Loucy (cell line): ENCODE data around the gene CALR.

Source experiments
- EZH2phosphoT487 ChIP-seq: fragments of 200-600 bp; IDR thresholded peaks from 2 replicates; pipeline ENCODE4 v1.6.1; 2018; ENCODE audit warnings: antibody characterized with exemption, mild to moderate bottlenecking, moderate library complexity, borderline replicate concordance
- TF ChIP-seq, protein P1 (sequence below): fragments of 200-600 bp; sonication (generic); conservative IDR thresholded peaks from 2 replicates; pipeline ENCODE4 v1.5.1; 2014; ENCODE audit warnings: mild to moderate bottlenecking, antibody characterized with exemption, low read length

DNA sequence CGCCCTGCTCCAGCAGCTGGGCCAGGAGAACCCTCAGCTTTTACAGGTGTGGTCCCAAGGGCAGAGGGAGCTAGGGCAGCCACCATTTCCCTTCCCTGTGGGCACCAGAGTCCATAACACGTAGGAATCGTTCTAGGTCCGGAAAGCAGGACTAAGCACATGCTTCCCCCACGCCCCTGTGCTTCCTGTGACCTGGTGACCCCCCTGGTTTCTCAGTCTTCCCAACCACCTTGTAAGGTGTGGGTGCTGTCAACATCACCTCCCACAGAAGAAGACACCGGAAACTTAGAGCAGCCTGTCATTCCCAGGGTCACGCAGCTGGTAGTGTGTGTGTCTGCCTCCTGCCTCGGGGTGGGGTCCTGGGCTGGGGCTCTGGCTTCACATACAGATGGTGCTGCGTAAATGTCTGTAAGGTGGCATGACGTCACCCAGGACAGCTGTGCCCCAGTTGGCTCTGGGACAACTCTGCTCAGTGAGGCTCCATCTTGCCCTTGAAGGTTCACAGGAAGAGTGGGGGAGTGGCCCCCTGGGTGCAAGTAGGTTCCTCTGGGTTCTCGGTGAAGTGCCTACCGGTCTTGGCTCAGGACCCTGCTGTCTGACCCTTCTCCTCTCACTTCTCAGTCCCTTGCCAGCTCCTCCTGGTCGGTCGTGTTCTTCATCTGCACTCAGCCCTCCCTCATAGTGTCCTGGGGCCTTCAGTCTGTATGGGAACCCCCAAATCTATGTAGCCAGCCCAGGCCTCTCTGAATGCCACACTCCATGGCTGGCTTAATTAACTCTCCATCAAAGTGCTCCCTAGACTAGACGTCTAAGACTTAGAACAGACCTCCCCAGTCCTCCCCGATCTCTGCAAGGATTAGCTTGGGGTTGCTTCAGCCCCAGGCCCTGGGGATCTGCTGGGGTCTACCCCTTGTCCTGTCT lies 11.2 kb downstream of the CALR start:
- TF ChIP-seq, protein P1, sequence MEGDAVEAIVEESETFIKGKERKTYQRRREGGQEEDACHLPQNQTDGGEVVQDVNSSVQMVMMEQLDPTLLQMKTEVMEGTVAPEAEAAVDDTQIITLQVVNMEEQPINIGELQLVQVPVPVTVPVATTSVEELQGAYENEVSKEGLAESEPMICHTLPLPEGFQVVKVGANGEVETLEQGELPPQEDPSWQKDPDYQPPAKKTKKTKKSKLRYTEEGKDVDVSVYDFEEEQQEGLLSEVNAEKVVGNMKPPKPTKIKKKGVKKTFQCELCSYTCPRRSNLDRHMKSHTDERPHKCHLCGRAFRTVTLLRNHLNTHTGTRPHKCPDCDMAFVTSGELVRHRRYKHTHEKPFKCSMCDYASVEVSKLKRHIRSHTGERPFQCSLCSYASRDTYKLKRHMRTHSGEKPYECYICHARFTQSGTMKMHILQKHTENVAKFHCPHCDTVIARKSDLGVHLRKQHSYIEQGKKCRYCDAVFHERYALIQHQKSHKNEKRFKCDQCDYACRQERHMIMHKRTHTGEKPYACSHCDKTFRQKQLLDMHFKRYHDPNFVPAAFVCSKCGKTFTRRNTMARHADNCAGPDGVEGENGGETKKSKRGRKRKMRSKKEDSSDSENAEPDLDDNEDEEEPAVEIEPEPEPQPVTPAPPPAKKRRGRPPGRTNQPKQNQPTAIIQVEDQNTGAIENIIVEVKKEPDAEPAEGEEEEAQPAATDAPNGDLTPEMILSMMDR = no peak
- TF ChIP-seq EZH2phosphoT487 = no peak
